IMR-90 (cell line): ENCODE results near the gene RNF40.

Experiments
- CTCF ChIP-seq: conservative IDR thresholded peaks from 2 replicates; pipeline ENCODE4 v1.5.1; 2012; ENCODE audit warnings: mild to moderate bottlenecking, low read depth, low read length, improper control_type of control experiment
- MAFK ChIP-seq: IDR thresholded peaks from 2 replicates; pipeline ENCODE4 v1.6.1; 2012; ENCODE audit warnings: low read depth, low read length, improper control_type of control experiment
- MAZ ChIP-seq: IDR thresholded peaks from 2 replicates; pipeline ENCODE4 v1.6.1; 2012; ENCODE audit warnings: low read depth, mild to moderate bottlenecking, low read length, improper control_type of control experiment, moderate library complexity, borderline replicate concordance
- POLR2A ChIP-seq: IDR thresholded peaks from 2 replicates; pipeline ENCODE4 v1.6.1; 2012; ENCODE audit warnings: mild to moderate bottlenecking, low read depth, low read length
- RAD21 ChIP-seq: IDR thresholded peaks from 2 replicates; pipeline ENCODE4 v1.6.1; 2012; ENCODE audit warnings: low read length, improper control_type of control experiment
- USF2 ChIP-seq: fragments of 150-350 bp; IDR thresholded peaks from 2 replicates; pipeline ENCODE4 v1.6.1; 2017; ENCODE audit warnings: mild to moderate bottlenecking, antibody characterized with exemption, low read length, low read depth

- TF ChIP-seq POLR2A, result no peak
- TF ChIP-seq MAZ, result no peak
- no peak for TF ChIP-seq CTCF
- no peak for TF ChIP-seq RAD21
- no peak for TF ChIP-seq USF2
- TF ChIP-seq MAFK, result no peak
Measured at GRCh38 chr16:30767767-30768465, 5.8 kb downstream of the RNF40 start.
